ENCODE data around the gene TTC19. TPM values are rescaled to one million over a fixed set of nuclear protein-coding genes. Genes with fewer than 3 reads are reported as not detected.

TTC19 gene
- total RNA-seq, 3 donors from 2014 or later, result 46.4 to 111 (median 105) TPM

DNA sequence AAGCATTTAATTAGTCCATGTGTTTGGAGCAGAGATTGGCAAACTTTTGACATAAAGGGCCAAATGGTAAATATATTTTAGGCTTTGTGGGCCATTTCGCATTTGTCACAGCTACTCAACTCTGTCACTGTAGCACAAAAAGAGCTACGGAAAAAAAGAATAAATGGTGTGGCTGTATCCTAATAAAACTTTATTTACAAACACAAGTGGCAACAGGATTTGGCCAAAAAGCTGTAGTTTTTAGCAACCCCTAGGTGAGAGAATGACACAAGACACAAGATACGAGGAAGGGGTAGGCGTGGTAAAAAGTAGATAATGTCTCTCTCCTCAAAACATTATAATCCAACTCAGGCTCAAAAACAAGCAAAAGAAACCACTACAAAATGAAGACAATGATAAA lies 66.5 kb downstream of the TTC19 start:
- no peak for DNase-seq (ENCODE audit: low spot score in 2 of 2)
- no peak overlapping the region for H3K27ac ChIP-seq
- H3K4me3 ChIP-seq, result no peak overlapping the region
- H3K9me3 ChIP-seq, result no peaks in the 10 kb centered on the region
- no peaks in the 10 kb centered on the region for H3K27me3 ChIP-seq
- intact Hi-C loops (cut with DNase I; ENCODE audit: low total_unique reads), result no loop called here
- TF ChIP-seq, protein P1, sequence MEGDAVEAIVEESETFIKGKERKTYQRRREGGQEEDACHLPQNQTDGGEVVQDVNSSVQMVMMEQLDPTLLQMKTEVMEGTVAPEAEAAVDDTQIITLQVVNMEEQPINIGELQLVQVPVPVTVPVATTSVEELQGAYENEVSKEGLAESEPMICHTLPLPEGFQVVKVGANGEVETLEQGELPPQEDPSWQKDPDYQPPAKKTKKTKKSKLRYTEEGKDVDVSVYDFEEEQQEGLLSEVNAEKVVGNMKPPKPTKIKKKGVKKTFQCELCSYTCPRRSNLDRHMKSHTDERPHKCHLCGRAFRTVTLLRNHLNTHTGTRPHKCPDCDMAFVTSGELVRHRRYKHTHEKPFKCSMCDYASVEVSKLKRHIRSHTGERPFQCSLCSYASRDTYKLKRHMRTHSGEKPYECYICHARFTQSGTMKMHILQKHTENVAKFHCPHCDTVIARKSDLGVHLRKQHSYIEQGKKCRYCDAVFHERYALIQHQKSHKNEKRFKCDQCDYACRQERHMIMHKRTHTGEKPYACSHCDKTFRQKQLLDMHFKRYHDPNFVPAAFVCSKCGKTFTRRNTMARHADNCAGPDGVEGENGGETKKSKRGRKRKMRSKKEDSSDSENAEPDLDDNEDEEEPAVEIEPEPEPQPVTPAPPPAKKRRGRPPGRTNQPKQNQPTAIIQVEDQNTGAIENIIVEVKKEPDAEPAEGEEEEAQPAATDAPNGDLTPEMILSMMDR (IDR thresholded peaks at IDR 0.05), result no peak
- TF ChIP-seq POLR2A (IDR thresholded peaks at IDR 0.05) (no peak), POLR2AphosphoS5 (IDR thresholded peaks at IDR 0.05) (no peak)
- H3K36me3 ChIP-seq, result peaks cover 15% of the 10 kb centered on the region
- no peaks in the 10 kb centered on the region for H3K4me1 ChIP-seq

DNA sequence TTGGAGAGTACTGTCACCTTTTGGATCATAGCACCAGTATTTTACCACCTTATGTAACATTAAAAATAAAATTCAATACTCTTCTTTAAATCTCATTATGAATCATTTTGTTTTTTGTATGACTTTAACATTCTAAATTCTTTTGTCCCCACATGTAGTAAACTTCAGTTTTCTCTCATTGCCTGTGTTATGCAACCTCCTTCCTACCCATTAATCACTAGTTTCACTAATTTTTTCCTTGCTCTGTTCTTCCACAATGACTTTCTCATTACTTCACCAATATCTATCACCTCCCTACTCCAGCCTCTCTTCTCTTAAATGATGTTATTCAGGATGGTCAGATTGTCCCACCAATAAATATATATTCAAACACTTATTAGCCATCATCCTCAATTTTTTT lies 68.7 kb downstream of the TTC19 start:
- H3K27me3 ChIP-seq, result no peaks in the 10 kb centered on the region
- H3K9me3 ChIP-seq, result no peaks in the 10 kb centered on the region
- H3K4me3 ChIP-seq, result no peak overlapping the region
- no peak for TF ChIP-seq POLR2A (IDR thresholded peaks at IDR 0.05)
- no peaks in the 10 kb centered on the region for H3K4me1 ChIP-seq
- no peak for DNase-seq (ENCODE audit: low spot score in 2 of 2)
- intact Hi-C loops (cut with DNase I; ENCODE audit: low total_unique reads), result no loop called here
- H3K36me3 ChIP-seq, result peaks cover 8% of the 10 kb centered on the region
- no peak overlapping the region for H3K27ac ChIP-seq

DNA sequence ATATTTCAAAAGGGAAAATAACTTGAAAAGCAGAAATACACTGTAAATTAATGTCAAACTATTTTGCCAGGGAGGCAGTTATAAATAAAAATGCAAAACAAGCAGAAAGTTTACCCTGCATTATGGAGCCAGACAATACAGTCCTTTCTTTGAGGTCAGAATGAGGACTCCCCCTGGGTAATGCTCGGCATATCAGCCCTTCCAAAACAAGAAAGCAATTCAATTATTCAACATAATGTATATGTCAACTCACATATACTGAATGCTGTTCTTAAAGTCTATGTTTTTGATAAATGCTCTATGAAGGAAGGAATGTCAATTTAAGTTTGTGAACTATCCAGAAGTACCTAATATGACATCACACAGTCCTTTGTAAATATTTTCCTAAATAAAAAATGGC lies 72.4 kb downstream of the TTC19 start:
- H3K27me3 ChIP-seq, result no peaks in the 10 kb centered on the region
- no peak for DNase-seq (ENCODE audit: low spot score in 2 of 2)
- no peak overlapping the region for H3K27ac ChIP-seq
- no peak overlapping the region for H3K4me3 ChIP-seq
- no peaks in the 10 kb centered on the region for H3K4me1 ChIP-seq
- TF ChIP-seq POLR2AphosphoS5 (IDR thresholded peaks at IDR 0.05) (no peak), POLR2A (IDR thresholded peaks at IDR 0.05) (no peak)
- TF ChIP-seq, protein P1 (IDR thresholded peaks at IDR 0.05), result no peak
- peaks cover 5% of the 10 kb centered on the region for H3K36me3 ChIP-seq
- intact Hi-C loops (cut with DNase I; ENCODE audit: low total_unique reads), result no loop called here
- H3K9me3 ChIP-seq, result no peaks in the 10 kb centered on the region

DNA sequence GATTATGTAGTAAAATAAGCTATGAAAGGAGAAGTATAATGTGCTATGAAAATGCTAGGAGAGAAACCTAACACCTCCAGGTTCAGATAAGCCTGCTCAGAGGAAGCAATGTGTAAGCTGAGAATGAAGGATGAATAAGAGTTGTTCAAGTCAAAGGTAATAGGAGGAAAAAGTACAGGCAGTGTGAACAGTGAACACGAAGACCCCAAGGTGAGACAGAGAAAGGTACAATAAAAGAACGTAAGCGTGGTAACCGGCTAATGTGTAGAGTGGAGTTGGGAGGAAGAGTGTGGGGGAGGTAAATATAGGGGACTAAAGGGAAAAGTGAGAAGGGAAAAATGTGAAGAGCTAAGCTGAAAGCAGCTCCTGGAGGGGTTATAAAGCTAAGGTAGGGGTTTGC lies 74.2 kb downstream of the TTC19 start:
- intact Hi-C loops (cut with DNase I; ENCODE audit: low total_unique reads), result no loop called here
- no peak for TF ChIP-seq POLR2A (IDR thresholded peaks at IDR 0.05)
- no peak for TF ChIP-seq POLR2AphosphoS5 (IDR thresholded peaks at IDR 0.05)
- TF ChIP-seq, protein P1 (IDR thresholded peaks at IDR 0.05), result no peak
- H3K36me3 ChIP-seq, result peaks cover 4% of the 10 kb centered on the region
- no peaks in the 10 kb centered on the region for H3K9me3 ChIP-seq
- no peak for DNase-seq (ENCODE audit: low spot score in 2 of 2)
- H3K27ac ChIP-seq, result no peak overlapping the region
- no peaks in the 10 kb centered on the region for H3K27me3 ChIP-seq
- H3K4me3 ChIP-seq, result no peak overlapping the region
- no peaks in the 10 kb centered on the region for H3K4me1 ChIP-seq

DNA sequence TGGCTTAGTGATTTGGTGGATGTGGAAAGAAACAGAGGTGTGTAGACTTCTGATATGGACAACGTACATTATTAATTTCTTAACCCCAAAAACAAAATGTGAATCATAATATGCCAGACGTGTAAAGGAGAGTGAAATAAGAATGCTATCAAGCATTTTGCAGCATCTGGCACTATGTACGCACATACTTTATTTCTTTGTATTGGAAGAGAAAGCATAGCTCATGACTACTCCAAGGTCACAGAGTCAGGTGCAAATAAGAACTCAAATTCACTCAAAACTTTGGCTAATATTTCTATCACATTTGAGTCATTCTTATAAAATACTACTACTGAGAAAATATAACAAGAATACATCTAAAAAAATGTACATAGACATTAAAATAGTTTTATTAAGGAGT lies 74.8 kb downstream of the TTC19 start:
- H3K4me1 ChIP-seq, result no peaks in the 10 kb centered on the region
- H3K9me3 ChIP-seq, result no peaks in the 10 kb centered on the region
- H3K27me3 ChIP-seq, result no peaks in the 10 kb centered on the region
- H3K27ac ChIP-seq, result no peak overlapping the region
- peaks cover 4% of the 10 kb centered on the region for H3K36me3 ChIP-seq
- no peak overlapping the region for H3K4me3 ChIP-seq
- no peak for DNase-seq (ENCODE audit: low spot score in 2 of 2)
- TF ChIP-seq POLR2AphosphoS5 (IDR thresholded peaks at IDR 0.05), result no peak
- TF ChIP-seq, protein P1 (IDR thresholded peaks at IDR 0.05), result no peak
- no peak for TF ChIP-seq POLR2A (IDR thresholded peaks at IDR 0.05)
- intact Hi-C loops (cut with DNase I; ENCODE audit: low total_unique reads), result no loop called here

DNA sequence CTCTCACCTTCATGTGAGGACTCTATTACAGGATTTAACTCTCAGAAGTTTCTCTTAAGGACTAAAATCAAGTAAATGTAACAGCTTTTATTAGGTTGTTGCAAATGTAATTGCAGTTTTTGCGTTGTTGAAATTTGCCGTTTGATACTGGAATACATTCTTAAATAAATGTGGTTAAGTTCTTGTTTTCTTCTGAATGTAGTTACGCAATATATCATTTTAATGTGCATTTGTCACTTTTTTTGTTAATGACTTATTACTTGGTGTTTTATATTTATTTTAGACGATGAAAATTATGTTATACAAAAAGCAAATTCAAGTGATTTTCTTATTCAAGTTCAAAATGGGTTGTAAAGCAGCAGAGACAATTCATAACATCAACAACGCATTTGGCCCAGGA lies 76.3 kb downstream of the TTC19 start:
- Histone ChIP-seq H3K27ac (no peak overlapping the region), H3K27me3 (no peaks in the 10 kb centered on the region), H3K36me3 (no peaks in the 10 kb centered on the region), H3K4me1 (no peaks in the 10 kb centered on the region), H3K4me3 (no peak overlapping the region), H3K9me3 (no peaks in the 10 kb centered on the region)
- intact Hi-C loops (cut with DNase I; ENCODE audit: low total_unique reads), result no loop called here
- DNase-seq (ENCODE audit: low spot score in 2 of 2), result no peak
- TF ChIP-seq, protein P1 (IDR thresholded peaks at IDR 0.05), result no peak
- TF ChIP-seq POLR2AphosphoS5 (IDR thresholded peaks at IDR 0.05) (no peak), POLR2A (IDR thresholded peaks at IDR 0.05) (no peak)

All from breast epithelium (tissue), 4 donors.